ENCODE data around the gene PLEKHA6.

PLEKHA6 gene

DNA sequence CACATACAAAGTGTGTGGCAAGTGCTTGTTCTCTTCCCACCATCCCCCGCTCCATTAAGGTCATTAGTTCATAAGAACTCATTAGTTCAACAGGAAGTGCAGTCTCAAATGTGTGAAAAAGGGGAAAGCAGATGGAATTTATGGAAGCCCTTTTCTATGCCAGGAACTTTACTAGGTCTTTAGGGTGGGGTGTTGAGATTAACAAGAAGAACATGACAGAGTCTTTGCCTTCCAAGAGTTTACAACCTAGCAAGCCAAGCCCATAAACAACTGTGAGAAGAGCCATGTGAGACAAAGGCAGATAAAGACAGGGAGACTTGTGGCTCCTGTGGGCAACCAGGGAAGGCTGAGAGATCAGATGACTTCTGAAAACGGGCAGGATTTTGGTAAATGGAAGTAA lies 21.4 kb downstream of the PLEKHA6 start:
- Histone ChIP-seq H3K4ac (ENCODE audit: low read depth, low read length) (no peak overlapping the region), H3K79me2 (ENCODE audit: control insufficient read depth, insufficient read depth, low read length, poor library complexity) (no peaks in the 10 kb centered on the region), H3K4me2 (ENCODE audit: low read length) (no peak overlapping the region), H3K9ac (ENCODE audit: low read length) (no peak overlapping the region), H3K27ac (ENCODE audit: low read depth, low read length) (no peak overlapping the region), H2BK12ac (ENCODE audit: low read length) (no peak overlapping the region), H3K9me3 (ENCODE audit: insufficient read depth, low read depth, low read length) (no peaks in the 10 kb centered on the region), H4K8ac (ENCODE audit: low read depth, low read length) (no peak overlapping the region), H2AK5ac (ENCODE audit: low read length) (no peak overlapping the region), H3K36me3 (ENCODE audit: control insufficient read depth in 1 of 2, insufficient read depth in 2 of 2, low read length in 2 of 2) (no peaks in the 10 kb centered on the region), H3K14ac (ENCODE audit: low read length) (no peak overlapping the region), H3K4me1 (ENCODE audit: control insufficient read depth in 1 of 2, insufficient read depth in 2 of 2, low read length in 2 of 2) (peaks cover 11 to 21% of the 10 kb centered on the region in 2 experiments), H3K27me3 (ENCODE audit: insufficient read depth, low read length) (no peaks in the 10 kb centered on the region), H2BK120ac (ENCODE audit: insufficient read depth, low read length, poor library complexity) (no peak overlapping the region), H2BK5ac (ENCODE audit: low read depth, low read length, poor library complexity) (no peak overlapping the region), H3K4me3 (ENCODE audit: low read depth, low read length) (no peak overlapping the region), H3K23ac (ENCODE audit: low read length) (no peak overlapping the region), H3K18ac (ENCODE audit: low read length) (no peak overlapping the region), H3K79me1 (ENCODE audit: low read length) (no peaks in the 10 kb centered on the region), H2AFZ (ENCODE audit: insufficient read depth, low read length, poor library complexity) (no peak overlapping the region), H4K91ac (ENCODE audit: low read depth, low read length) (no peak overlapping the region), H4K12ac (ENCODE audit: low read depth, low read length) (no peak overlapping the region)
- no CpG with 5 or more reads among the region's 2 CpGs for WGBS (ENCODE audit: extremely low coverage, insufficient coverage, insufficient read length)
- no peak for DNase-seq

DNA sequence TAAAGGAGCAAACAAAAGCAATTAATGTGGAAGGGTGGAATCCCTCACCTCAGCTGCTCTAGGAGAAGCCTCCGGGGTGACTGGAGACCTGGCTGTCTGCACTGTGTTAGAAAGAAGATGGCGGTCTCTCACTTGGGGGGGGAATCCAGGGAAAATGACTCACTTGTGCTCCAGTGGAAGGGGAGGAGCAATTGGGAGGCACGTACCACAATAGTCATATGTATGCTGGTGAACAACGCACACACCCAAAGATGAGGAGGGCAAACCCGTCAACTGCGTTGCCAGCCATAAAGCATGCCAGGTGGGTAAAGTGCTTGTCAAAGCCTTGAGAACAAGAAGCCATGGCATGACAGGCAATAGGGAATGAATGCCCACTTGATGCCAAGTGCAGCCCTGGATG lies 22.1 kb downstream of the PLEKHA6 start:
- no peak overlapping the region for H4K12ac ChIP-seq (ENCODE audit: low read depth, low read length)
- no peaks in the 10 kb centered on the region for H3K79me2 ChIP-seq (ENCODE audit: control insufficient read depth, insufficient read depth, low read length, poor library complexity)

DNA sequence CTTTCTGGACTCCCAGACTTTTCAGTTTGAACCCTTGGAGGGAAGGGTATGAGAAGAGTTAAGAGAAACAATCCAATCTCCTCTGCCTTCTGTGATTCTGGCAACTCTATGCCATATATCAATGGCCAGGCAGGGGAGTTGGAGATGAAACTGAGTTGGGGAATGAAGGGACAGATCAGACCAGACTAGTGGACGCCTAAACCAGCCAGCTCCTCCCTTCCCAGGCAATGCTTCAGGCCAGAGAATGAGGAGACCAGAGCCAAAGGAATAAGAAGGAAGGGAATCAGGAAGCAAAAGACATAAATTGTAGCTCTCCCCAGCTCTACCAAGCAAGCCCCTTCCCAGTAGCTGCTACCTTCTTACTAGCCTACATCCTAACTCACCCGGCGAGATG lies 22.7 kb downstream of the PLEKHA6 start:
- no CpG with 5 or more reads among the region's 3 CpGs for WGBS (ENCODE audit: extremely low coverage, insufficient coverage, insufficient read length)
- Histone ChIP-seq H2BK120ac (ENCODE audit: insufficient read depth, low read length, poor library complexity) (no peak overlapping the region), H4K12ac (ENCODE audit: low read depth, low read length) (no peak overlapping the region), H3K4me3 (ENCODE audit: low read depth, low read length) (no peak overlapping the region), H3K27ac (ENCODE audit: low read depth, low read length) (no peak overlapping the region), H3K27me3 (ENCODE audit: insufficient read depth, low read length) (no peaks in the 10 kb centered on the region), H3K14ac (ENCODE audit: low read length) (no peak overlapping the region), H3K4ac (ENCODE audit: low read depth, low read length) (no peak overlapping the region), H2BK12ac (ENCODE audit: low read length) (no peak overlapping the region), H2AFZ (ENCODE audit: insufficient read depth, low read length, poor library complexity) (no peak overlapping the region), H3K4me2 (ENCODE audit: low read length) (no peak overlapping the region), H3K4me1 (ENCODE audit: control insufficient read depth in 1 of 2, insufficient read depth in 2 of 2, low read length in 2 of 2) (peaks cover 11 to 21% of the 10 kb centered on the region in 2 experiments), H3K18ac (ENCODE audit: low read length) (no peak overlapping the region), H4K8ac (ENCODE audit: low read depth, low read length) (no peak overlapping the region), H2AK5ac (ENCODE audit: low read length) (no peak overlapping the region), H3K9me3 (ENCODE audit: insufficient read depth, low read depth, low read length) (no peaks in the 10 kb centered on the region), H3K36me3 (ENCODE audit: control insufficient read depth in 1 of 2, insufficient read depth in 2 of 2, low read length in 2 of 2) (no peaks in the 10 kb centered on the region), H2BK5ac (ENCODE audit: low read depth, low read length, poor library complexity) (no peak overlapping the region), H3K23ac (ENCODE audit: low read length) (no peak overlapping the region), H3K79me2 (ENCODE audit: control insufficient read depth, insufficient read depth, low read length, poor library complexity) (no peaks in the 10 kb centered on the region), H3K79me1 (ENCODE audit: low read length) (no peaks in the 10 kb centered on the region), H4K91ac (ENCODE audit: low read depth, low read length) (no peak overlapping the region), H3K9ac (ENCODE audit: low read length) (no peak overlapping the region)
- no peak for DNase-seq

More for the DNA sequence above, 22.1 kb downstream of the PLEKHA6 start:
- Histone ChIP-seq H3K27me3 (ENCODE audit: insufficient read depth, low read length) (no peaks in the 10 kb centered on the region), H2BK12ac (ENCODE audit: low read length) (no peak overlapping the region), H2AK5ac (ENCODE audit: low read length) (no peak overlapping the region), H3K4me2 (ENCODE audit: low read length) (no peak overlapping the region), H3K36me3 (ENCODE audit: control insufficient read depth in 1 of 2, insufficient read depth in 2 of 2, low read length in 2 of 2) (no peaks in the 10 kb centered on the region), H3K27ac (ENCODE audit: low read depth, low read length) (no peak overlapping the region), H2BK120ac (ENCODE audit: insufficient read depth, low read length, poor library complexity) (no peak overlapping the region), H3K4me3 (ENCODE audit: low read depth, low read length) (no peak overlapping the region), H4K8ac (ENCODE audit: low read depth, low read length) (no peak overlapping the region), H3K79me1 (ENCODE audit: low read length) (no peaks in the 10 kb centered on the region), H2BK5ac (ENCODE audit: low read depth, low read length, poor library complexity) (no peak overlapping the region), H3K18ac (ENCODE audit: low read length) (no peak overlapping the region), H2AFZ (ENCODE audit: insufficient read depth, low read length, poor library complexity) (no peak overlapping the region), H3K23ac (ENCODE audit: low read length) (no peak overlapping the region), H3K4me1 (ENCODE audit: control insufficient read depth in 1 of 2, insufficient read depth in 2 of 2, low read length in 2 of 2) (peaks cover 11 to 21% of the 10 kb centered on the region in 2 experiments), H3K9me3 (ENCODE audit: insufficient read depth, low read depth, low read length) (no peaks in the 10 kb centered on the region), H4K91ac (ENCODE audit: low read depth, low read length) (no peak overlapping the region), H3K9ac (ENCODE audit: low read length) (no peak overlapping the region), H3K14ac (ENCODE audit: low read length) (no peak overlapping the region), H3K4ac (ENCODE audit: low read depth, low read length) (no peak overlapping the region)
- no peak for DNase-seq
- WGBS (ENCODE audit: extremely low coverage, insufficient coverage, insufficient read length) = no CpG with 5 or more reads among the region's 6 CpGs

DNA sequence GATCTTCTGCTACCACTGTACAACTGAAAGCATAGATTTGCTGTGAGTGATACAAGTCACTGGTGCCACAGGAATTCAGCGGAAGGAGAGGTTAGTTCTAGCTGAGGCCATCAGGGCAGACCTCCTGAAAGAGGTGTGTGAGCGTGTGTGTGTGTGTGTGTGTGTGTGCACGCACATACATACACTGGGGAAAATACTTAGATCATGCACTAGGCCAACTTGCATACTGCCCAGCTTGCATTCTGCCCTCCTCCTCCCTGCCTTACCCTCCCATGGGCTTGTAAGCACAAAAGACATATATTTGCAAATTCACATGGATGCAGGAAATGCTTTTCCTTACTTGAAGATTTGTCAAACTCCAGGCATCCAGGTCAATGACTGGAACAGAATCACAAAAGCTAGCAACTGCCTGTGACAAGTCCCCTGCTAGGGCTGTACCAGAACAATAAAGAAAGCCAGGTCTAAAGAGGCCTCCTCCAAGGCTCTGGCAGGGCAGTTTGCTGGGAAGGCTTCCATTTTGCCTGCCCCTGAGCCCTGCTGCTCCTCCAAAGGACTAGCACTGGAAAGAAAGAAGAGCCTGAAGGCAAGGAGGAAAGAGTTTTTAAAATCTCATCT lies 23.2 kb downstream of the PLEKHA6 start:
- no peak overlapping the region for H4K8ac ChIP-seq (ENCODE audit: low read depth, low read length)
- no peak overlapping the region for H3K4me2 ChIP-seq (ENCODE audit: low read length)
- peaks cover 11 to 21% of the 10 kb centered on the region in 2 experiments for H3K4me1 ChIP-seq (ENCODE audit: control insufficient read depth in 1 of 2, insufficient read depth in 2 of 2, low read length in 2 of 2)
- no peaks in the 10 kb centered on the region for H3K79me2 ChIP-seq (ENCODE audit: control insufficient read depth, insufficient read depth, low read length, poor library complexity)
- no peak overlapping the region for H3K4ac ChIP-seq (ENCODE audit: low read depth, low read length)
- no peak for DNase-seq
- H2BK12ac ChIP-seq (ENCODE audit: low read length) = no peak overlapping the region
- H3K9ac ChIP-seq (ENCODE audit: low read length) = no peak overlapping the region
- no peaks in the 10 kb centered on the region for H3K36me3 ChIP-seq (ENCODE audit: control insufficient read depth in 1 of 2, insufficient read depth in 2 of 2, low read length in 2 of 2)
- H3K4me3 ChIP-seq (ENCODE audit: low read depth, low read length) = no peak overlapping the region
- no peak overlapping the region for H3K14ac ChIP-seq (ENCODE audit: low read length)
- no peak overlapping the region for H4K91ac ChIP-seq (ENCODE audit: low read depth, low read length)
- no peak overlapping the region for H3K23ac ChIP-seq (ENCODE audit: low read length)
- no peak overlapping the region for H2AFZ ChIP-seq (ENCODE audit: insufficient read depth, low read length, poor library complexity)
- H3K18ac ChIP-seq (ENCODE audit: low read length) = no peak overlapping the region
- H4K12ac ChIP-seq (ENCODE audit: low read depth, low read length) = no peak overlapping the region
- no peak overlapping the region for H2AK5ac ChIP-seq (ENCODE audit: low read length)
- H3K27me3 ChIP-seq (ENCODE audit: insufficient read depth, low read length) = no peaks in the 10 kb centered on the region
- no peaks in the 10 kb centered on the region for H3K79me1 ChIP-seq (ENCODE audit: low read length)
- no CpG with 5 or more reads among the region's 3 CpGs for WGBS (ENCODE audit: extremely low coverage, insufficient coverage, insufficient read length)
- H3K27ac ChIP-seq (ENCODE audit: low read depth, low read length) = no peak overlapping the region
- H3K9me3 ChIP-seq (ENCODE audit: insufficient read depth, low read depth, low read length) = no peaks in the 10 kb centered on the region
- no peak overlapping the region for H2BK120ac ChIP-seq (ENCODE audit: insufficient read depth, low read length, poor library complexity)
- H2BK5ac ChIP-seq (ENCODE audit: low read depth, low read length, poor library complexity) = no peak overlapping the region

All from trophoblast cell (in vitro differentiated cells and primary cell).